ENCODE data around the gene MAP1LC3A. TPM values are rescaled to one million over a fixed set of nuclear protein-coding genes. Genes with fewer than 3 reads are reported as not detected.

MAP1LC3A gene
- total RNA-seq, 1 experiment from 2014 or later, result not detected

DNA sequence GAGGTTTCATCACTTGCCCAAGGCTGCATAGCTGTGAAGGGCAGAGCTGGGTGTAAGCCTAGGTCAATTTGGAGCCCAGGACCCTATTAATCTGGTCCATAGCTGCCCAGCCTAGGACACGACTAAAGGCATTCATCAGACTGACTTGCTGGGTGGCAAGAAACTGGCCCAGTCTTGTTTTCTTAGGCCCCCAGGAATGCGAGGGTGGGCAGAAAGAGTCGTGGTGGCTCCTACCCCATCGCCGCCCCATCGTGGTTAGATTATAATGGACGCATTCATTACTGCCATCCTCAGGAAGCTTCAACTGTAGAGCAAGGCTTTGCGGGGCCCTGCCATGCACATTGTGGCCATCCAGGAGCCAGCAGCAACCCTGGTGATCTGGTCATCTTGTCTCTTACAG lies 26.2 kb upstream of the MAP1LC3A start:
- Histone ChIP-seq H3F3A (ENCODE audit: insufficient read depth, low read depth) (peaks cover 1% of the 10 kb centered on the region; the same call in 1 of the 2 replicates), H3K27me3 (ENCODE audit: insufficient read depth, low read depth) (no peaks in the 10 kb centered on the region), H3K4me1 (replicated peaks; ENCODE audit: insufficient read depth) (peaks cover 3% of the 10 kb centered on the region; the same call in 1 of the 2 replicates), H3K9me2 (ENCODE audit: insufficient read depth) (no peaks in the 10 kb centered on the region), H3K9me3 (ENCODE audit: insufficient read depth, low read depth) (no peaks in the 10 kb centered on the region), H3K79me2 (ENCODE audit: low read depth) (0 out of 2 replicates have a peak, but pooled peaks cover 4% of the 10 kb centered on the region), H3K27ac (no peak overlapping the region), H4K20me1 (ENCODE audit: insufficient read depth) (no peaks in the 10 kb centered on the region), H3K4me3 (no peak overlapping the region), H3K4me2 (no peak overlapping the region), H2AFZ (no peak overlapping the region), H3K36me3 (ENCODE audit: low read depth) (peaks cover 36% of the 10 kb centered on the region)
- no peak for DNase-seq
- TF ChIP-seq, protein P1, sequence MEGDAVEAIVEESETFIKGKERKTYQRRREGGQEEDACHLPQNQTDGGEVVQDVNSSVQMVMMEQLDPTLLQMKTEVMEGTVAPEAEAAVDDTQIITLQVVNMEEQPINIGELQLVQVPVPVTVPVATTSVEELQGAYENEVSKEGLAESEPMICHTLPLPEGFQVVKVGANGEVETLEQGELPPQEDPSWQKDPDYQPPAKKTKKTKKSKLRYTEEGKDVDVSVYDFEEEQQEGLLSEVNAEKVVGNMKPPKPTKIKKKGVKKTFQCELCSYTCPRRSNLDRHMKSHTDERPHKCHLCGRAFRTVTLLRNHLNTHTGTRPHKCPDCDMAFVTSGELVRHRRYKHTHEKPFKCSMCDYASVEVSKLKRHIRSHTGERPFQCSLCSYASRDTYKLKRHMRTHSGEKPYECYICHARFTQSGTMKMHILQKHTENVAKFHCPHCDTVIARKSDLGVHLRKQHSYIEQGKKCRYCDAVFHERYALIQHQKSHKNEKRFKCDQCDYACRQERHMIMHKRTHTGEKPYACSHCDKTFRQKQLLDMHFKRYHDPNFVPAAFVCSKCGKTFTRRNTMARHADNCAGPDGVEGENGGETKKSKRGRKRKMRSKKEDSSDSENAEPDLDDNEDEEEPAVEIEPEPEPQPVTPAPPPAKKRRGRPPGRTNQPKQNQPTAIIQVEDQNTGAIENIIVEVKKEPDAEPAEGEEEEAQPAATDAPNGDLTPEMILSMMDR (conservative IDR thresholded peaks at IDR 0.05), result no peak
- no peak for TF ChIP-seq EZH2 (IDR thresholded peaks at IDR 0.05; ENCODE audit: low read depth)
- POLR2A ChIA-PET (ENCODE audit: unreplicated experiment), result no interaction called here
- CTCF ChIA-PET, result no interaction called here
- intact Hi-C loops (cut with micrococcal nuclease; ENCODE audit: unreplicated experiment), result no loop called here
- BruUV-seq (replicated peaks), result no TSS peak

DNA sequence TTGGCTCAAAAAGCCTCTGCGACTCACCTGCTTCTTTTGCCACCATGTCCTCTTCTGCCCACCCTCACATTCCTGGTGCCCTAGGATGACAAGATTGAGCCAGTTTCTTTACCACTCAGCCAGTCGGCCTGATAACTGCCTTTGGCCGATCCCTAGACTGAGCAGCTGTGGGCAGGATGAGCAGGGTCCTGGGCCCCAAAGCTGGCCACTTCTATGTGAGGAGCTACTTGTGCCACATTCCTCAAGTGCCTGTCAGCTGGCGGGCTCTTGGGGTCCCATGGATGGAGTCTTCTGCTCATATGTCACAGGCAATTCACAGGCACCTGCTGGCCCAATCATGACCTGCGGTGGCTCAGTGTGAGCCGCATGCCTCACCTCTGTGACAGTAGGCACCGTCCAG lies 25.8 kb upstream of the MAP1LC3A start:
- Histone ChIP-seq H2AFZ (no peak overlapping the region), H3K4me2 (no peak overlapping the region), H3K79me2 (ENCODE audit: low read depth) (0 out of 2 replicates have a peak, but pooled peaks cover under 1% of the 10 kb centered on the region), H3K9me3 (ENCODE audit: insufficient read depth, low read depth) (no peaks in the 10 kb centered on the region), H3K9me2 (ENCODE audit: insufficient read depth) (no peaks in the 10 kb centered on the region), H3K27me3 (ENCODE audit: insufficient read depth, low read depth) (no peaks in the 10 kb centered on the region), H3K4me1 (replicated peaks; ENCODE audit: insufficient read depth) (no peaks in the 10 kb centered on the region), H4K20me1 (ENCODE audit: insufficient read depth) (no peaks in the 10 kb centered on the region), H3K36me3 (ENCODE audit: low read depth) (peaks cover 31% of the 10 kb centered on the region), H3F3A (ENCODE audit: insufficient read depth, low read depth) (no peaks in the 10 kb centered on the region), H3K4me3 (no peak overlapping the region), H3K27ac (no peak overlapping the region)
- BruUV-seq (replicated peaks), result no TSS peak
- ChIA-PET CTCF (no interaction called here), POLR2A (ENCODE audit: unreplicated experiment) (no interaction called here)
- intact Hi-C loops (cut with micrococcal nuclease; ENCODE audit: unreplicated experiment), result no loop called here
- no peak for DNase-seq
- TF ChIP-seq, protein P1 (conservative IDR thresholded peaks at IDR 0.05), result no peak
- no peak for TF ChIP-seq EZH2 (IDR thresholded peaks at IDR 0.05; ENCODE audit: low read depth)

DNA sequence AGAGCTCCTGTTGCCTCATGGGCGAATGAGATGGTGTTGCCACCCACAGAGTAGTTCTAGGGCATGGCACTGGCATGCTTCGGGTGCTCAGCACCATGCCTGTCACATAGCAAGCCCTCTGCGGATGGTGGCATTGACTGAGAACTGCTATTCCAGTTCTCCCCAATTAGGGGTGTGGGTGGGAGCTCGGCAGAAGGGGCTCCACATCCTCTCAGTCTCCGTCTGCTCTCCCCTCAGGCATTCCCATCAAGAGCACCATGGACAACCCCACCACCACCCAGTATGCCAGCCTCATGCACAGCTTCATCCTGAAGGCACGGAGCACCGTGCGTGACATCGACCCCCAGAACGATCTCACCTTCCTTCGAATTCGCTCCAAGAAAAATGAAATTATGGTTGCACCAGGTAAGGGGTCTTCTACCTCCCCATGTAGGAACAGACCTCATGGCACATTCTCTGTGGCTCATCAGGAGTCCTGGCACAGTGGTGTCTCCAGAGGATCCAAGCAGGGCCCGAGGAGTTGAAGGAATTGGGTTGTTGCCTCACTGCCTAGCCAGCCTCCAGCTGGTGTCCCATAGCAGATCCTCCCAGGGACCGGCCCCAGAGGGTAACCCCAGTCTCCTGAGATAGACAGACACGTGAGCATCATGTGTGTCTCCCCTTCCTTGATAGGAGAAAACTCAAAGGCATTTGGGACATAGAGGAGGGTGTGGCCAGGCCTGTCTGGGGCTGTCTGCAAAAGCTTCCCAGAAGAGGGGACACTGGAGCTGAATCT lies 23.9 kb upstream of the MAP1LC3A start:
- Histone ChIP-seq H2AFZ (no peak overlapping the region), H3K4me2 (no peak overlapping the region), H3K36me3 (ENCODE audit: low read depth) (peaks cover 31% of the 10 kb centered on the region), H3K9me3 (ENCODE audit: insufficient read depth, low read depth) (no peaks in the 10 kb centered on the region), H3K27ac (no peak overlapping the region), H4K20me1 (ENCODE audit: insufficient read depth) (no peaks in the 10 kb centered on the region), H3K4me1 (replicated peaks; ENCODE audit: insufficient read depth) (no peaks in the 10 kb centered on the region), H3K79me2 (ENCODE audit: low read depth) (no peaks in the 10 kb centered on the region), H3K27me3 (ENCODE audit: insufficient read depth, low read depth) (no peaks in the 10 kb centered on the region), H3K4me3 (no peak overlapping the region), H3F3A (ENCODE audit: insufficient read depth, low read depth) (peaks cover 4% of the 10 kb centered on the region; the same call in 1 of the 2 replicates), H3K9me2 (ENCODE audit: insufficient read depth) (no peaks in the 10 kb centered on the region)
- DNase-seq, result no peak
- ChIA-PET CTCF (interaction anchor here (0.6 kb wide), 1 partner anchor 146 kb away, joined by 5 read pairs; no protein-coding TSS in a partner anchor), POLR2A (ENCODE audit: unreplicated experiment) (no interaction called here)
- intact Hi-C loops (cut with micrococcal nuclease; ENCODE audit: unreplicated experiment), result no loop called here
- no peak for TF ChIP-seq EZH2 (IDR thresholded peaks at IDR 0.05; ENCODE audit: low read depth)
- TF ChIP-seq, protein P1 (conservative IDR thresholded peaks at IDR 0.05), result no peak
- no TSS peak for BruUV-seq (replicated peaks)

Measured in PC-9 (cell line).